Measurements from ENCODE around the gene OR51A7.
"Not testable (repeated sequence)": the region's sequence is repeated elsewhere in the genome, so short reads cannot be mapped to it uniquely, and the experiment has no call there.

Gene OR51A7

GRCh38 chr11:4955613-4956012 lies 52.0 kb downstream of the OR51A7 start, which contains the start of gene OR51A2:
OR51A2 (minus strand) TSS chr11:4955713; CDS start chr11:4955713, 0 bp downstream.
- not testable (repeated sequence) for DNase-seq (ENCODE audit: low read depth in 2 of 2)

GRCh38 chr11:4957396-4957795 lies 53.8 kb downstream of the OR51A7 start:
- DNase-seq (ENCODE audit: low read depth in 2 of 2), result no peak
